SK-N-SH (cell line): ENCODE data around the gene FOXP1.

Experiments used
- EZH2phosphoT487 ChIP-seq: fragments of 200-600 bp; sonication (generic); IDR thresholded peaks from 2 replicates; pipeline ENCODE4 v1.6.1; 2017; ENCODE audit warnings: low read depth, mixed run types, mild to moderate bottlenecking, antibody characterized with exemption, moderate library complexity, borderline replicate concordance
- GABPA ChIP-seq: IDR thresholded peaks from 2 replicates; pipeline ENCODE4 v1.4.0; 2012; ENCODE audit warnings: low read depth, mild to moderate bottlenecking
- JUND ChIP-seq: IDR thresholded peaks from 2 replicates; pipeline ENCODE4 v1.4.0; 2012
- POLR2AphosphoS5 ChIP-seq: IDR thresholded peaks from 2 replicates; pipeline ENCODE4 v1.6.1; 2012; ENCODE audit warnings: low read depth, low read length
- RFX5 ChIP-seq: IDR thresholded peaks from 2 replicates; pipeline ENCODE4 v1.6.1; 2012; ENCODE audit warnings: mild to moderate bottlenecking, improper control_type of control experiment, low read length
- SMC3 ChIP-seq: IDR thresholded peaks from 2 replicates; pipeline ENCODE4 v1.6.1; 2012; ENCODE audit warnings: low read depth, low read length, improper control_type of control experiment
- TCF12 ChIP-seq: IDR thresholded peaks from 2 replicates; pipeline ENCODE4 v1.4.0; 2012
- TF ChIP-seq, protein P1 (sequence below): fragments of 150-350 bp; IDR thresholded peaks from 2 replicates; pipeline ENCODE4 v1.6.1; 2017; ENCODE audit warnings: antibody characterized with exemption, low read length, low read depth, borderline replicate concordance
- TF ChIP-seq, protein P2 (sequence below): IDR thresholded peaks from 2 replicates; pipeline ENCODE4 v1.4.0; 2012; ENCODE audit warnings: low read depth
- TF ChIP-seq, protein P3 (sequence below): IDR thresholded peaks from 2 replicates; pipeline ENCODE4 v1.6.1; 2012; ENCODE audit warnings: mild to moderate bottlenecking, low read depth, low read length, moderate library complexity
- TF ChIP-seq, protein P4 (sequence below): fragments of 200-600 bp; sonication (generic); IDR thresholded peaks from 2 replicates; pipeline ENCODE4 v1.6.1; 2017; ENCODE audit warnings: antibody characterized with exemption, mild to moderate bottlenecking, moderate library complexity
- TF ChIP-seq, protein P5 (sequence below): IDR thresholded peaks from 2 replicates; pipeline ENCODE4; 2012

DNA sequence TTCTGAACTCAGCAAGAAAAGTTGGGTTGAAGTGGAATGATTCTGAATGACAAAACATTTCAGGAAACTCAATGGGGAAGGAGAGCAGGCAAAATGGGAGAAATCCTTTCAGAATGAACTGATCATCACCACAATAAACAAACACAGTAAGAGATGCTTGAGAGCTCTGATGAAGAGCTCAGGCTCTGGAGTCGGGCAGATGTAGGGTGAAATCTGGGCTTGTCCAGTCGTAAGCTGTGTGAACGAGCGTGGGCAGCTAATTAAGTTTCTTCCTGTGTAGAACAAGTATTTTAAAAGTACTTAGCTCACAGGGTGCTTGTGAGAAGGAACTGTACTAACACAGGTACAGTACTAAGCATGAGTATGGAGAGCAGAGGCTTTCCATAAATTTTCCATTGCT, 406.2 kb downstream of the FOXP1 start:
- TF ChIP-seq POLR2AphosphoS5 (no peak), RFX5 (no peak), GABPA (no peak), SMC3 (no peak), JUND (no peak), TCF12 (no peak), EZH2phosphoT487 (no peak)
- TF ChIP-seq, protein P1, sequence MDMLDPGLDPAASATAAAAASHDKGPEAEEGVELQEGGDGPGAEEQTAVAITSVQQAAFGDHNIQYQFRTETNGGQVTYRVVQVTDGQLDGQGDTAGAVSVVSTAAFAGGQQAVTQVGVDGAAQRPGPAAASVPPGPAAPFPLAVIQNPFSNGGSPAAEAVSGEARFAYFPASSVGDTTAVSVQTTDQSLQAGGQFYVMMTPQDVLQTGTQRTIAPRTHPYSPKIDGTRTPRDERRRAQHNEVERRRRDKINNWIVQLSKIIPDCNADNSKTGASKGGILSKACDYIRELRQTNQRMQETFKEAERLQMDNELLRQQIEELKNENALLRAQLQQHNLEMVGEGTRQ = no peak
- TF ChIP-seq, protein P2, sequence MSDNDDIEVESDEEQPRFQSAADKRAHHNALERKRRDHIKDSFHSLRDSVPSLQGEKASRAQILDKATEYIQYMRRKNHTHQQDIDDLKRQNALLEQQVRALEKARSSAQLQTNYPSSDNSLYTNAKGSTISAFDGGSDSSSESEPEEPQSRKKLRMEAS = no peak
- TF ChIP-seq, protein P3, sequence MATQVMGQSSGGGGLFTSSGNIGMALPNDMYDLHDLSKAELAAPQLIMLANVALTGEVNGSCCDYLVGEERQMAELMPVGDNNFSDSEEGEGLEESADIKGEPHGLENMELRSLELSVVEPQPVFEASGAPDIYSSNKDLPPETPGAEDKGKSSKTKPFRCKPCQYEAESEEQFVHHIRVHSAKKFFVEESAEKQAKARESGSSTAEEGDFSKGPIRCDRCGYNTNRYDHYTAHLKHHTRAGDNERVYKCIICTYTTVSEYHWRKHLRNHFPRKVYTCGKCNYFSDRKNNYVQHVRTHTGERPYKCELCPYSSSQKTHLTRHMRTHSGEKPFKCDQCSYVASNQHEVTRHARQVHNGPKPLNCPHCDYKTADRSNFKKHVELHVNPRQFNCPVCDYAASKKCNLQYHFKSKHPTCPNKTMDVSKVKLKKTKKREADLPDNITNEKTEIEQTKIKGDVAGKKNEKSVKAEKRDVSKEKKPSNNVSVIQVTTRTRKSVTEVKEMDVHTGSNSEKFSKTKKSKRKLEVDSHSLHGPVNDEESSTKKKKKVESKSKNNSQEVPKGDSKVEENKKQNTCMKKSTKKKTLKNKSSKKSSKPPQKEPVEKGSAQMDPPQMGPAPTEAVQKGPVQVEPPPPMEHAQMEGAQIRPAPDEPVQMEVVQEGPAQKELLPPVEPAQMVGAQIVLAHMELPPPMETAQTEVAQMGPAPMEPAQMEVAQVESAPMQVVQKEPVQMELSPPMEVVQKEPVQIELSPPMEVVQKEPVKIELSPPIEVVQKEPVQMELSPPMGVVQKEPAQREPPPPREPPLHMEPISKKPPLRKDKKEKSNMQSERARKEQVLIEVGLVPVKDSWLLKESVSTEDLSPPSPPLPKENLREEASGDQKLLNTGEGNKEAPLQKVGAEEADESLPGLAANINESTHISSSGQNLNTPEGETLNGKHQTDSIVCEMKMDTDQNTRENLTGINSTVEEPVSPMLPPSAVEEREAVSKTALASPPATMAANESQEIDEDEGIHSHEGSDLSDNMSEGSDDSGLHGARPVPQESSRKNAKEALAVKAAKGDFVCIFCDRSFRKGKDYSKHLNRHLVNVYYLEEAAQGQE = no peak
- TF ChIP-seq, protein P4, sequence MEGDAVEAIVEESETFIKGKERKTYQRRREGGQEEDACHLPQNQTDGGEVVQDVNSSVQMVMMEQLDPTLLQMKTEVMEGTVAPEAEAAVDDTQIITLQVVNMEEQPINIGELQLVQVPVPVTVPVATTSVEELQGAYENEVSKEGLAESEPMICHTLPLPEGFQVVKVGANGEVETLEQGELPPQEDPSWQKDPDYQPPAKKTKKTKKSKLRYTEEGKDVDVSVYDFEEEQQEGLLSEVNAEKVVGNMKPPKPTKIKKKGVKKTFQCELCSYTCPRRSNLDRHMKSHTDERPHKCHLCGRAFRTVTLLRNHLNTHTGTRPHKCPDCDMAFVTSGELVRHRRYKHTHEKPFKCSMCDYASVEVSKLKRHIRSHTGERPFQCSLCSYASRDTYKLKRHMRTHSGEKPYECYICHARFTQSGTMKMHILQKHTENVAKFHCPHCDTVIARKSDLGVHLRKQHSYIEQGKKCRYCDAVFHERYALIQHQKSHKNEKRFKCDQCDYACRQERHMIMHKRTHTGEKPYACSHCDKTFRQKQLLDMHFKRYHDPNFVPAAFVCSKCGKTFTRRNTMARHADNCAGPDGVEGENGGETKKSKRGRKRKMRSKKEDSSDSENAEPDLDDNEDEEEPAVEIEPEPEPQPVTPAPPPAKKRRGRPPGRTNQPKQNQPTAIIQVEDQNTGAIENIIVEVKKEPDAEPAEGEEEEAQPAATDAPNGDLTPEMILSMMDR = no peak
- TF ChIP-seq, protein P5, sequence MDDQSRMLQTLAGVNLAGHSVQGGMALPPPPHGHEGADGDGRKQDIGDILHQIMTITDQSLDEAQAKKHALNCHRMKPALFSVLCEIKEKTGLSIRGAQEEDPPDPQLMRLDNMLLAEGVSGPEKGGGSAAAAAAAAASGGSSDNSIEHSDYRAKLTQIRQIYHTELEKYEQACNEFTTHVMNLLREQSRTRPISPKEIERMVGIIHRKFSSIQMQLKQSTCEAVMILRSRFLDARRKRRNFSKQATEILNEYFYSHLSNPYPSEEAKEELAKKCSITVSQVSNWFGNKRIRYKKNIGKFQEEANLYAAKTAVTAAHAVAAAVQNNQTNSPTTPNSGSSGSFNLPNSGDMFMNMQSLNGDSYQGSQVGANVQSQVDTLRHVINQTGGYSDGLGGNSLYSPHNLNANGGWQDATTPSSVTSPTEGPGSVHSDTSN = no peak
